ENCODE results near the gene RUNX3. TPM values are rescaled to one million over a fixed set of nuclear protein-coding genes. Genes with fewer than 3 reads are reported as not detected.

The RUNX3 gene
- total RNA-seq, 1 donor from 2014 or later: not detected

GRCh38 chr1:24875991-24876506 lies 54.0 kb downstream of the RUNX3 start:
- Mint-ChIP-seq H3K4me3 (ENCODE audit: unreplicated experiment) (no peak overlapping the region), H3K27ac (ENCODE audit: unreplicated experiment) (no peak overlapping the region), H3K27me3 (ENCODE audit: unreplicated experiment) (peaks cover 18% of the 10 kb centered on the region), H3K9me3 (ENCODE audit: unreplicated experiment) (no peaks in the 10 kb centered on the region), H3K36me3 (ENCODE audit: unreplicated experiment) (no peaks in the 10 kb centered on the region), H3K4me1 (ENCODE audit: unreplicated experiment) (peaks cover 4% of the 10 kb centered on the region)
- no peak for TF ChIP-seq CTCF (IDR thresholded peaks at IDR 0.05)
- no peak for DNase-seq (ENCODE audit: extremely low spot score, unreplicated experiment)

- H3K4me3 Mint-ChIP-seq (ENCODE audit: unreplicated experiment): no peak overlapping the region
- no peak overlapping the region for H3K27ac Mint-ChIP-seq (ENCODE audit: unreplicated experiment)
- peaks cover 4% of the 10 kb centered on the region for H3K4me1 Mint-ChIP-seq (ENCODE audit: unreplicated experiment)
- peak; percentile 64 for DNase-seq (ENCODE audit: extremely low spot score, unreplicated experiment)
- H3K36me3 Mint-ChIP-seq (ENCODE audit: unreplicated experiment): no peaks in the 10 kb centered on the region
- H3K27me3 Mint-ChIP-seq (ENCODE audit: unreplicated experiment): peaks cover 12% of the 10 kb centered on the region
- no peak for TF ChIP-seq CTCF (IDR thresholded peaks at IDR 0.05)
- H3K9me3 Mint-ChIP-seq (ENCODE audit: unreplicated experiment): no peaks in the 10 kb centered on the region
These were observed 54.8 kb downstream of the RUNX3 start for GRCh38 chr1:24875257-24875656.

GRCh38 chr1:24874611-24875234 lies 55.4 kb downstream of the RUNX3 start:
- Mint-ChIP-seq H3K27me3 (ENCODE audit: unreplicated experiment) (peaks cover 6% of the 10 kb centered on the region), H3K4me3 (ENCODE audit: unreplicated experiment) (no peak overlapping the region), H3K9me3 (ENCODE audit: unreplicated experiment) (no peaks in the 10 kb centered on the region), H3K36me3 (ENCODE audit: unreplicated experiment) (no peaks in the 10 kb centered on the region), H3K4me1 (ENCODE audit: unreplicated experiment) (peaks cover 4% of the 10 kb centered on the region), H3K27ac (ENCODE audit: unreplicated experiment) (no peak overlapping the region)
- no peak for TF ChIP-seq CTCF (IDR thresholded peaks at IDR 0.05)
- peak; percentile 66 for DNase-seq (ENCODE audit: extremely low spot score, unreplicated experiment)

GRCh38 chr1:24874056-24874455 lies 56.0 kb downstream of the RUNX3 start:
- Mint-ChIP-seq H3K27ac (ENCODE audit: unreplicated experiment) (no peak overlapping the region), H3K27me3 (ENCODE audit: unreplicated experiment) (peaks cover 6% of the 10 kb centered on the region), H3K9me3 (ENCODE audit: unreplicated experiment) (no peaks in the 10 kb centered on the region), H3K36me3 (ENCODE audit: unreplicated experiment) (no peaks in the 10 kb centered on the region), H3K4me1 (ENCODE audit: unreplicated experiment) (peaks cover 4% of the 10 kb centered on the region), H3K4me3 (ENCODE audit: unreplicated experiment) (no peak overlapping the region)
- TF ChIP-seq CTCF (IDR thresholded peaks at IDR 0.05): no peak
- no peak for DNase-seq (ENCODE audit: extremely low spot score, unreplicated experiment)

GRCh38 chr1:24873148-24873547 lies 56.9 kb downstream of the RUNX3 start:
- H3K27ac Mint-ChIP-seq (ENCODE audit: unreplicated experiment): no peak overlapping the region
- no peaks in the 10 kb centered on the region for H3K9me3 Mint-ChIP-seq (ENCODE audit: unreplicated experiment)
- no peak for TF ChIP-seq CTCF (IDR thresholded peaks at IDR 0.05)
- no peak overlapping the region for H3K4me3 Mint-ChIP-seq (ENCODE audit: unreplicated experiment)
- H3K36me3 Mint-ChIP-seq (ENCODE audit: unreplicated experiment): no peaks in the 10 kb centered on the region
- DNase-seq (ENCODE audit: extremely low spot score, unreplicated experiment): no peak
- H3K27me3 Mint-ChIP-seq (ENCODE audit: unreplicated experiment): peaks cover 6% of the 10 kb centered on the region
- no peaks in the 10 kb centered on the region for H3K4me1 Mint-ChIP-seq (ENCODE audit: unreplicated experiment)

Data from osteocyte (in vitro differentiated cells).